NCI-H460 (cell line): ENCODE data around the gene PPP1R13B. TPM values are rescaled to one million over a fixed set of nuclear protein-coding genes. Genes with fewer than 3 reads are reported as not detected.
"Not testable (repeated sequence)": the region's sequence is repeated elsewhere in the genome, so short reads cannot be mapped to it uniquely, and the experiment has no call there.

Experiments used
- DNase-seq: peaks from one replicate; pipeline ENCODE4 v3.0.0-alpha.2; 2016; ENCODE audit warnings: low read depth; ENCODE audit errors: extremely low read depth
- total RNA-seq: library from RNA; depleted of rRNA; stranded (reverse); fragments of >200 nt; shearing (Covaris generic); gene quantifications from 2 replicates; pipeline ENCODE4 v1.2.3, GENCODE V29; 2014

The PPP1R13B gene
- total RNA-seq, 1 experiment from 2014 or later: 1.4 TPM

- DNase-seq: no peak
Measured at GRCh38 chr14:103703433-103704385, 143.7 kb downstream of the PPP1R13B start.

DNA sequence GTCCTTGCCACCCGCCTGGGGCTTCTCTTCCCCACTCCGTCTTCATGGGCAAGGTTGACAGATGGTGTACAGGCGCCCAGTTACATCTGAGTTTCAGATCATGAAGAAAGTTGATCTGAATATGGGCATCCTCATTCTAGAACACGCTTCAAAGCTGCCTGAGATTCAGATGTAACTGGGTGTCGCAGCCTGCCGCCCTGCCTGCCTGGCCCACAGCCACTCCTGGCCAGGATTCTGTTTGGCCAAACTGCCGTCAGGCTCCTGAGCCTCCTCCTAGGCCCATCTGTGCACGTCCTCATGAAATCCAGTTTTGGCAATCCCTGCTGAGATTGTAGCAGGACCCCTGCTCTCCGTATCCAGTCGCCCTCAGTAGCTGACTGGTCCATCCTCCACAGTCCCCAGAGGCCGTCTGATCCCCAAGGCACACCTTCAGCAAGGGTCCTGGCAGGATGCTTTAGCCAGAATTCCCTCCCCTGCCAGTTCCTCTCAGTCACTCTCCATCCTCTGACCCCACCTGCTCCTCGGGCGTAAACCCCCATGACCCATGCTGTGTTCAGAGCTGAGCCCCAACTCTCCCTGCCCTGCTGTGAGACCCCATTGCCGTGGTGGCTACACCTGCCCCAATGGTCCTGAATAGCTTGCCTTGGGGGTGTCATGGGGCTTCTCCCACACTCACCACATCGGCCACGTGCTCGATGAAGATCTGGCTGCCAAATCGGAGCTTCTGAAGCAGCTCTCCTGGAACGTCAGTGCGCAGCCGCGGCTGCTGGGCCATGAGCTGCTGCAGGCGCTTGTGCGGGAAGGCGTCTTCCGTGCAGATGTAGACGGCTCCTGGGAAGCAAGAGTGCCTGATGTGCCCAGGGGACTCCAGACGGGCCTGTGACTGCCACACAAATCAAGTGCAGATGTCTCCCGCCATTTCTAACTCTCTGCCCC, 144.6 kb downstream of the PPP1R13B start:
- no peak for DNase-seq

DNA sequence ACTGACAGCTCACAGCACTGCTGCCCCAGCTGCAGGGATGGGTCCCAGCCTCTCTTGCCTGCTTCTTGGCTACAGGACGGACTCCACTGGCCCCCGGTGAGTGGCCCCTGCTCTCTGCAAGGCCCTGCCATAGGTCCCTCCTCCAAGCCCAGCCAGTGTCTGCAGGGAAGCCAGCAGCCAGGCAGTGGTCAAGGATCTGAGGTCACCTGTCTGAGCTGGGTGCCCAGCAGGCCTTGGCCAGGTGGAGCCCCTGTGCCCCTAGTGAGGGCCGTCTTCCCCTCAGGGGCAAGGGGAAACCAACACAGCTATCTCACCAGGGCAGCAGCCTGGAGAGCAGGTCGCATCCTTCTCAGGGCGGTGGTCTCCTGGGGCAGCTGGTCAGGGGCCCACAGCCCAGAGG, 145.3 kb downstream of the PPP1R13B start:
- no peak for DNase-seq

DNA sequence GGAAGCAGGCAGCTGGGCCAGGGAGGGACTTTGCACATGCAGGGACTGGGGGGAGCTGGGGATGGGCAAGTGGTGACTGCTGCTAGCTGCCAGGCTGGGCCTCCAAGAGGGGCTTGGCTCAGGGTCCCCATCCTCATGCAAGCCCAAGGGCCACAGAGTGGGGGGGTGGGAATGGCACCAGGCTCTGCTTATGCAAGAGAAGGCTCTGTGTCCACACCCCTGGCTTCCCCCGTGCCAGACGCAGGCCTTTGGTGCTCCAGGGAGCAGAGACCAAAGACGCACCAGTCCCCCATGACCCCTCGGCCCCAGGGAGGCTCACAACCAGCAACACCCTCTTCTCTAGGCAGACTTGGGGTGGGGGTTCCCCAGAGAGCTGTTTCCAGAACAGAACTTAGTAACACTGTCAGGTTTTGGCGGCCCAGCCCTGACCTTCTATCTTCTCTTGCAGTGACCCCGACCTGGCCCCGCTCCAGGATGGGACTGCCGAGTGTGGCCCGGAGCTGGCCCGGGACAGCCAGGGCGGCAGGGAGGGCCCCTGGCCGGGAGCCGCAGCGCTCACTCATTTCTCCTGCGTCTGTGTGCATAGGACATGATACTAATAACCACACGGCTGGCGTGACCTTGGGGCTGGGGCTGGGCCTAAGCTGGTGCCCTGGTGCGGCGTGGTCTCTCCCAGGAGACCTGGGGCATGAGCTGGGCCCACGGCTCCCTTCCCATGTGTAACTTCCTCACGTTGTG, 146.5 kb downstream of the PPP1R13B start:
- DNase-seq: no peak

- no peak for DNase-seq
Measured at GRCh38 chr14:103699901-103700752, 147.2 kb downstream of the PPP1R13B start.

- DNase-seq: no peak
Measured at GRCh38 chr14:103699261-103699661, 148.1 kb downstream of the PPP1R13B start.

GRCh38 chr14:103698380-103699260, 148.8 kb downstream of the PPP1R13B start:
- DNase-seq: no peak

DNA sequence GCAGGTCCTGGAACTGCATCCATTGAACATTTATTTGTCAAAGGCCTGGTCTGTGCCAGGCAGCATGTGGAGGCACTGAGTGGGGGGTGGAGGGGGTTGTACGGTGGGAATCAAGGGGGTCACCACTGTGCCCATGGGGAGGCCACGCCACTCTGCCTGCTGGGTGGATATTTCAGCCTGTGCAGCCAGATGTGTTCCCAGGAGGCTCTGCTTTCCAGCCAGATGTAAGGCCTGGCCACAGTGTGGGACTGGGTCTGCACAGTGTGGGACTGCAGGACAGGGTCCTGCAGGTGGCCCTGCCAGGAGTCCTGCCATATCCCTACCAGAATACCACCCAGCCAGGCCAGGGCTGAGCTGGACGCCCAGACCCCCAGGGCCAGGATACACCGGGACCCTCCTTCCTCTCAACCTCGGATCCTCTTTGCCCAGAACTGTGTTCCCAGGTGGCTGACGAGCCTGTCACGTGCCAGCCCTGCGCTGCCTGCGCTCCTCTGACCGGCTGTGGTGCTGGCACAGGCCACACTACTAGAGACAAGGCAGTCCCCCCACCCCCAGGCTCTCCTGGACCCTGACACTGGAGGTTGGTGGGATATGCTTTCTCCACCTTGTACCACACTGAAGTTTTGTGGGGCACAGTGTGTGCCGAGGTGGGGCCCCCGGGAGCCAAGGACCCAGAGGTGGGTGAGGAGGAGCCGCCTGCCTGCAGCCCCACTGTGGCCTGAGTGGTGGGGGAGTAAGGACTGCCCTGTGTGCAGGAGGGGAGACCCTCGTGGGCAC, 149.6 kb downstream of the PPP1R13B start:
- DNase-seq: no peak

- no peak for DNase-seq
Measured at GRCh38 chr14:103697206-103697602, 150.2 kb downstream of the PPP1R13B start.

DNA sequence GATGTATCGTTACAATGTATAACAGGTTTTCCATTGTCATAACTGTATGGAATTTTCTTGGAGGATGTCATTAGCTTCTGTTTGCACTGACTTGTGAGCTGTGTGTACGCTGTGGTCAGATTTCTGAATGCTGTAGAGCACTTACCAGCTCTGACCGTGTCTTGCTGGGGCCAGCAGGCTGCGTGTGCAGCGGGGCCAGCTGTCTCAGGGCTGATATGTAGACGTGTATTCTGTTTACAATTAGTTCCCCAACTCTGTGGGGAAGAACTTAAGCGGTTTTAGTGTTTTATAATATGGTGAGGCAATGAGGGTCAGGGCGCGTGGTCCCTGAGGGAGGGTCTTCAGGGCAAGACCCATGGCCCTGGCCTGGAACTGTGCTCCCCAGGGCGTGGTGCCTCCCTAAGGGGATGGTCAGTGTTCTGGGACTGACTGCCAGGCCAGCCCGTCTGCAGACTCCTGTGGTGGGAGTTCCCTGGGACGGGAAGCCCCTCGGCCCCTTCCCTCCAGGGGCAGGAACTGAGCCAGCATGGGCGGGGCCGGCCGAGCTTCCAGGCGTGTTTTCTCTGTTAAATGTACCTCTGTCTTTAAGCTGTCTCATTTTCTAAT, 150.8 kb downstream of the PPP1R13B start:
- DNase-seq: no peak

- no peak for DNase-seq
Measured at GRCh38 chr14:103696070-103696402, 151.3 kb downstream of the PPP1R13B start.

DNA sequence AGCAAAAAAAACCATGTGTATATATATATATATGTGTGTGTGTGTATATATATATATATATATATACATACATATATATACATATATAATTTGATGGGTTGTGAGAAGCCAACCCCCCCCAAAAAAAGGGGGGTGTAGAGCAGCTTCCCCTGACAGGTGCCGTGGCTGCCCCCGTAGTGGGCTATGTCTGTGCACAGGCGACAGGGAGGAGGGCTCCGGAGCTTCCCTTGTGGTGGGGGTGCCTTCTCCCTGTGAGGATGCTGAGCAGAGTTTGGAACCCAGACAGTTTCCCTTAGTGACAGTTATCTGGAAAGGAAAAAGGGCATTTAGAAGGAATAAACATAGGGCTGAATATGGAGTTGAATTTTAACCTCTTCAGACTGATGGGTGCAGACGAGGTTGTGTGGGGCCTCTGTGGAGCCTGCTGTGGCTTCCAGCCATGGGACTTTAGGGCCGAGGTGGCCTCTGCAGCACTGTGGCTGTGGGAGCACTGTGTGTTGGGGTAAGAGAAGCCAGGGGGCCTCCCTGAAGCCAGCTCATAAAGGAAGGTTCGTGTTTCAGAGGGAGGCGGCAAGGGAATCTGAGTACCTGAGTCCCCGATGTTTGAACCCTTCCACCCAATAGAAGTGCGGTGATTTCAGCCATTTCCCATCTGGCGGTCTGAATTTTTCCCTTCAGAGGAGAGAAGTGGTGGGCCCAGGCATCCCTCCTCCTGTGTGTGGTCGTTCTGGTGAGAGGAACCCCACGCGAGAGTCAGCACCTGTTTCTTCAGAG, 151.9 kb downstream of the PPP1R13B start:
- DNase-seq: no peak

DNA sequence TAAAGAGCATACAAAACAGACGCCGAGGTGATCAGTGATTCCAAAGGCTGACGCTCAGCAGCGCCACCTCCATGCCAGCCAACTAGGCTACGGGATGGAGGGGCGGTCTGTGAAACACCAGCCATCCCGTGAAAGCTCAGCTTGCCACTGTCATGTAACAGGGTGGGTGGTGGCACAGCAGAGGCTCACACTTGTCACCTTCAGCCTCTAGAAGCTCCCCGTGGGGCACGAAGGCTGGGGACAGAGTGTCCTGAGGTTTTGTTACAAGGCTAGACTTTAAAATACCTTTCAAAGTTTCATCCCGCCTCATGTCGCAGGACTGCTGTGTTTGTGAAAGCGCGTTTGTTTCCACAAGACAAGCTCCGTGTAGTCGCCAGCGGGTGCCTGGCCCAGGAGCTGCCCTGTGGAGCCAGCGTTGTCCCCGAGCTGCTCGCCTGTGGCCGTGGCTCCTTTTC, 152.8 kb downstream of the PPP1R13B start:
- DNase-seq: no peak

GRCh38 chr14:103693515-103693914, 153.9 kb downstream of the PPP1R13B start:
- DNase-seq: no peak

DNA sequence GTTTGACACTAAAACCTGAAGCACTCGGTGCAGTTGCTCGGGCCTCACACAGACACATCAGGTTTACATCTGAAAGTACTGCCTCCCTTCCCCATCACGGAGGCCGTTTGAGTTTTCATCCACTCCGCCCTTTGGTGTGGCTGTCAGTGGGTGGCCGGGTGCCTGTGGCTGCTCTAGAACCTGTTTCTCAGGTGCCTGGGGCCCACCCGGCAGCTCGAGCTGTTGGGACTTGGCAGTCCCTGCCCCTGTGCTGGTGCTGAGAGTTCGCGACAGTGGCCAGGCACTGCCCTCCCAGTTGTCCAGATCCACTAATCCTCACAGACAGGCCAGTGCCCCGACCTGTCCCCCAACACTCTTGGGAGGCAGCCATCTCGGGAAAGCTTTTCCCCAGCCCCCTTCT, 154.5 kb downstream of the PPP1R13B start:
- no peak for DNase-seq

DNA sequence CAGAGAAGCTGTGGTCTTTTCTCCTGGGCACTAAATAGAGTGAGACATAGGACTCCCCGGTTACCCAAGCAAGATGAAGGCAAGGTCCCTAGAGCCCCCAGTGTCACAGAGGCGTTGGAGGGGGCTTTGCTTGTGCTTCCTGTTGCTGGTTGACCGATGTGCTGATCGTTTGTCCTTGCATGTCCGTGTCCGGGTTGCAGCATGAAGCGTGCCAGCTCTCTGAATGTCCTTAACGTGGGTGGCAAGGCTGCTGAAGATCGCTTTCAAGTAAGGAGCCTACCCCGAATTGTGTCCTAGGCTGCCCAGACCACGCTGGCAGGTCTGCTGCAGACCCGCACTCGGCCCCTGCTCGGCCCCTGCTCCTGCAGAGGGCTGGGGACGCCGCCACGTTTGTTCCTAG, 155.2 kb downstream of the PPP1R13B start:
- DNase-seq: no peak

DNA sequence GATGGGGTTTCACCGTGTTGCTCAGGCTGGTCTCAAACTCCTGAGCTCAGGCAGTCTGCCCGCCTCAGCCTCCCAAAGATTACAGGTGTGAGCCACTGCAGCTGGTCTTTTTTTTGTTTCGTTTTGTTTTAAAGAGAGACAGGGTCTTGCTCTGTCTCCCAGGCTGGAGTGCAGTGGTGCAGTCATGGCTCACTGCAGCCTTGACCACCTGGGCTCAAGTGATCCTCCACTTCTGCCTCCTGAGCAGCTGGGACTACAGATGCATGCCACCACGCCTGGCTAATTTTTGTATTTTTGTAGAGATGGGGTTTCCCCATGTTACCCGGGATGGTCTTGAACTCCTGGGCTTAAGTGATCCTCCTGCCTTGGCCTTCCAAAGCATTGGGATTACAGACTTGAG, 155.7 kb downstream of the PPP1R13B start:
- DNase-seq: not testable (repeated sequence)
